ENCODE measurements around the gene ARHGAP24. TPM values are rescaled to one million over a fixed set of nuclear protein-coding genes. Genes with fewer than 3 reads are reported as not detected.

The ARHGAP24 gene
- total and polyA plus RNA-seq, 4 donors: 1.8 to 15.2 (median 3.3) TPM

GRCh38 chr4:85737254-85737653 is 262.3 kb downstream of the ARHGAP24 start:
- no peaks in the 10 kb centered on the region for H3K4me1 ChIP-seq (ENCODE audit: control insufficient read depth in 4 of 4, insufficient read depth in 4 of 4, low read length in 3 of 4)
- DNase-seq (ENCODE audit: low spot score): no peak
- WGBS: 83% methylated on average over 1 of the region's 1 CpG
- no peaks in the 10 kb centered on the region for H3K36me3 ChIP-seq (ENCODE audit: control insufficient read depth in 4 of 4, insufficient read depth in 3 of 4, low read depth in 1 of 4, low read length in 3 of 4)
- no peak overlapping the region for H3K4me3 ChIP-seq (ENCODE audit: low read depth in 1 of 3, low read length in 3 of 3)
- H3K27me3 ChIP-seq (ENCODE audit: control insufficient read depth in 4 of 4, insufficient read depth in 4 of 4, low read length in 3 of 4): no peaks in the 10 kb centered on the region
- no peak overlapping the region for H3K27ac ChIP-seq (ENCODE audit: low read depth in 1 of 2, low read length in 2 of 2)
- no peaks in the 10 kb centered on the region for H3K9me3 ChIP-seq (ENCODE audit: control insufficient read depth in 4 of 4, low read length in 3 of 4)
- H3K9ac ChIP-seq (ENCODE audit: low read depth in 1 of 2, low read length in 2 of 2): no peak overlapping the region
- TF ChIP-seq NR2F2 (IDR thresholded peaks at IDR 0.05) (no peak), TAF1 (conservative IDR thresholded peaks at IDR 0.05) (no peak), FOXA1 (IDR thresholded peaks at IDR 0.05) (no peak), GABPA (IDR thresholded peaks at IDR 0.05 in 1 of 2, conservative IDR thresholded peaks at IDR 0.05 in 1 of 2) (no peak), SP1 (IDR thresholded peaks at IDR 0.05) (no peak), CTCF (IDR thresholded peaks at IDR 0.05; ENCODE audit: low read depth, low read length, missing input control) (no peak)
- TF ChIP-seq, protein P1, sequence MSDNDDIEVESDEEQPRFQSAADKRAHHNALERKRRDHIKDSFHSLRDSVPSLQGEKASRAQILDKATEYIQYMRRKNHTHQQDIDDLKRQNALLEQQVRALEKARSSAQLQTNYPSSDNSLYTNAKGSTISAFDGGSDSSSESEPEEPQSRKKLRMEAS (IDR thresholded peaks at IDR 0.05): no peak

- no peak for DNase-seq (ENCODE audit: low spot score)
- TF ChIP-seq YY1 (IDR thresholded peaks at IDR 0.05) (no peak), FOXA2 (IDR thresholded peaks at IDR 0.05) (no peak), RXRA (IDR thresholded peaks at IDR 0.05) (no peak), CTCF (IDR thresholded peaks at IDR 0.05; ENCODE audit: low read depth, low read length, missing input control) (no peak), NR2F2 (IDR thresholded peaks at IDR 0.05) (no peak), HNF4A (conservative IDR thresholded peaks at IDR 0.05) (no peak), GABPA (IDR thresholded peaks at IDR 0.05 in 1 of 2, conservative IDR thresholded peaks at IDR 0.05 in 1 of 2) (no peak), JUND (IDR thresholded peaks at IDR 0.05) (no peak), HNF4G (IDR thresholded peaks at IDR 0.05) (no peak), FOXA1 (IDR thresholded peaks at IDR 0.05) (no peak), RAD21 (IDR thresholded peaks at IDR 0.05) (no peak), TAF1 (conservative IDR thresholded peaks at IDR 0.05) (no peak)
- TF ChIP-seq, protein P2, sequence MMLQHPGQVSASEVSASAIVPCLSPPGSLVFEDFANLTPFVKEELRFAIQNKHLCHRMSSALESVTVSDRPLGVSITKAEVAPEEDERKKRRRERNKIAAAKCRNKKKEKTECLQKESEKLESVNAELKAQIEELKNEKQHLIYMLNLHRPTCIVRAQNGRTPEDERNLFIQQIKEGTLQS (IDR thresholded peaks at IDR 0.05): no peak
- TF ChIP-seq, protein P1 (IDR thresholded peaks at IDR 0.05): no peak
- TF ChIP-seq, protein P3, sequence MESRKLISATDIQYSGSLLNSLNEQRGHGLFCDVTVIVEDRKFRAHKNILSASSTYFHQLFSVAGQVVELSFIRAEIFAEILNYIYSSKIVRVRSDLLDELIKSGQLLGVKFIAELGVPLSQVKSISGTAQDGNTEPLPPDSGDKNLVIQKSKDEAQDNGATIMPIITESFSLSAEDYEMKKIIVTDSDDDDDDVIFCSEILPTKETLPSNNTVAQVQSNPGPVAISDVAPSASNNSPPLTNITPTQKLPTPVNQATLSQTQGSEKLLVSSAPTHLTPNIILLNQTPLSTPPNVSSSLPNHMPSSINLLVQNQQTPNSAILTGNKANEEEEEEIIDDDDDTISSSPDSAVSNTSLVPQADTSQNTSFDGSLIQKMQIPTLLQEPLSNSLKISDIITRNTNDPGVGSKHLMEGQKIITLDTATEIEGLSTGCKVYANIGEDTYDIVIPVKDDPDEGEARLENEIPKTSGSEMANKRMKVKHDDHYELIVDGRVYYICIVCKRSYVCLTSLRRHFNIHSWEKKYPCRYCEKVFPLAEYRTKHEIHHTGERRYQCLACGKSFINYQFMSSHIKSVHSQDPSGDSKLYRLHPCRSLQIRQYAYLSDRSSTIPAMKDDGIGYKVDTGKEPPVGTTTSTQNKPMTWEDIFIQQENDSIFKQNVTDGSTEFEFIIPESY (IDR thresholded peaks at IDR 0.05): no peak
- Histone ChIP-seq H3K36me3 (ENCODE audit: control insufficient read depth in 4 of 4, insufficient read depth in 3 of 4, low read depth in 1 of 4, low read length in 3 of 4) (no peaks in the 10 kb centered on the region), H3K4me3 (ENCODE audit: low read depth in 1 of 3, low read length in 3 of 3) (no peak overlapping the region), H3K27me3 (ENCODE audit: control insufficient read depth in 4 of 4, insufficient read depth in 4 of 4, low read length in 3 of 4) (no peaks in the 10 kb centered on the region), H3K9me3 (ENCODE audit: control insufficient read depth in 4 of 4, low read length in 3 of 4) (no peaks in the 10 kb centered on the region), H3K4me1 (ENCODE audit: control insufficient read depth in 4 of 4, insufficient read depth in 4 of 4, low read length in 3 of 4) (no peaks in the 10 kb centered on the region), H3K27ac (ENCODE audit: low read depth in 1 of 2, low read length in 2 of 2) (no peak overlapping the region), H3K9ac (ENCODE audit: low read depth in 1 of 2, low read length in 2 of 2) (no peak overlapping the region)
- WGBS: 84% methylated on average over 2 of the region's 2 CpGs
Measured at GRCh38 chr4:85738721-85739120, 263.8 kb downstream of the ARHGAP24 start.

Measured in liver (tissue), 9 donors.